ENCODE measurements around the gene RGS12. TPM values are rescaled to one million over a fixed set of nuclear protein-coding genes. Genes with fewer than 3 reads are reported as not detected.

RGS12 gene
- total RNA-seq, 1 experiment from 2014 or later: 9.8 TPM

- DNase-seq: no peak
- H3K36me3 ChIP-seq: no peaks in the 10 kb centered on the region
- H3K4me3 ChIP-seq: no peak overlapping the region
- no peaks in the 10 kb centered on the region for H3K9me3 ChIP-seq
- H3K27me3 ChIP-seq: no peaks in the 10 kb centered on the region
Observed at GRCh38 chr4:3341760-3342159, 48.9 kb downstream of the RGS12 start.

- Histone ChIP-seq H3K9me3 (no peaks in the 10 kb centered on the region), H3K4me3 (no peak overlapping the region), H3K36me3 (no peaks in the 10 kb centered on the region), H3K27me3 (no peaks in the 10 kb centered on the region)
- peak; percentile 72 for DNase-seq
Observed at GRCh38 chr4:3342182-3342854, 49.5 kb downstream of the RGS12 start.

Other genes with a start within 250 kb of the RGS12 start
- not detected in 2 replicates for gene HTT-AS, start 218.5 kb upstream of the RGS12 start, total RNA-seq (2014; rRNA removed; shearing (Covaris generic); ENCODE audit: low replicate concordance)
- gene HTT, start 218.3 kb upstream of the RGS12 start, total RNA-seq (2014; rRNA removed; shearing (Covaris generic); ENCODE audit: low replicate concordance): 6.4 and 8.1 TPM in 2 replicates
- 0.57 TPM in 1 of 2 replicates, not detected in the other for gene MSANTD1, start 43.9 kb upstream of the RGS12 start, total RNA-seq (2014; rRNA removed; shearing (Covaris generic); ENCODE audit: low replicate concordance)
- gene HGFAC, start 148.9 kb downstream of the RGS12 start, total RNA-seq (2014; rRNA removed; shearing (Covaris generic); ENCODE audit: low replicate concordance): 0.53 TPM in 1 of 2 replicates, not detected in the other
- gene DOK7, start 170.3 kb downstream of the RGS12 start, total RNA-seq (2014; rRNA removed; shearing (Covaris generic); ENCODE audit: low replicate concordance): 7.1 and 9.6 TPM in 2 replicates
- gene LRPAP1, start 239.4 kb downstream of the RGS12 start, total RNA-seq (2014; rRNA removed; shearing (Covaris generic); ENCODE audit: low replicate concordance): 82.3 and 181 TPM in 2 replicates